Smooth muscle cell (in vitro differentiated cells): ENCODE results near the gene UST. TPM values are rescaled to one million over a fixed set of nuclear protein-coding genes. Genes with fewer than 3 reads are reported as not detected.

Experiments used
- DNase-seq: peaks from one replicate; lab custom pipeline; 2025; ENCODE audit not compliant: unreplicated experiment; lab: John Stamatoyannopoulos, UW
- H2AFZ ChIP-seq: fragments of 200-600 bp; sonication (generic); 2 replicates; pipeline ENCODE4 v1.6.0; 2016; ENCODE audit warnings: antibody characterized with exemption, low read depth, mild to moderate bottlenecking
- H3F3A ChIP-seq: fragments of 200-600 bp; sonication (generic); 2 replicates; pipeline ENCODE4 v1.6.0; 2017; ENCODE audit warnings: antibody characterized with exemption, low read depth
- H3K27ac ChIP-seq: fragments of 200-600 bp; sonication (generic); 2 replicates; pipeline ENCODE4 v1.5.1; 2016; ENCODE audit warnings: low read depth, mild to moderate bottlenecking
- H3K27me3 ChIP-seq: fragments of 200-600 bp; sonication (generic); 2 replicates; pipeline ENCODE4 v1.6.1; 2016; ENCODE audit warnings: low read depth, mild to moderate bottlenecking
- H3K36me3 ChIP-seq: fragments of 200-600 bp; sonication (generic); 2 replicates; pipeline ENCODE4 v1.5.1; 2016; ENCODE audit warnings: low read depth
- H3K4me1 ChIP-seq: fragments of 200-600 bp; sonication (generic); 2 replicates; pipeline ENCODE4 v1.5.1; 2016; ENCODE audit warnings: low read depth
- H3K4me2 ChIP-seq: fragments of 200-600 bp; sonication (generic); 2 replicates; pipeline ENCODE4 v1.6.0; 2016; ENCODE audit warnings: mild to moderate bottlenecking
- H3K4me3 ChIP-seq: fragments of 200-600 bp; sonication (generic); 2 replicates; pipeline ENCODE4 v1.5.1; 2016; ENCODE audit warnings: mild to moderate bottlenecking
- H3K79me2 ChIP-seq: fragments of 200-600 bp; sonication (generic); 2 replicates; pipeline ENCODE4 v1.6.0; 2016; ENCODE audit warnings: low read depth, mild to moderate bottlenecking
- H3K9ac ChIP-seq: fragments of 200-600 bp; sonication (generic); 2 replicates; pipeline ENCODE4 v1.6.0; 2016; ENCODE audit warnings: low read depth
- H3K9me3 ChIP-seq: fragments of 200-600 bp; sonication (generic); replicated peaks from 2 replicates; pipeline ENCODE4 v1.5.1; 2016; ENCODE audit warnings: low read depth
- H4K20me1 ChIP-seq: fragments of 200-600 bp; sonication (generic); 2 replicates; pipeline ENCODE4 v1.6.0; 2016; ENCODE audit warnings: low read depth
- WGBS: methylation state at CpG from one replicate; pipeline ENCODE4 v1.1.7; 2016; ENCODE audit warnings: low lambda C conversion rate; 5-methylcytosine and 5-hydroxymethylcytosine counted together
- polyA plus RNA-seq: library from polyadenylated mRNA; unstranded; fragments of >200 nt; fragmentation: Nextera tagmentation; extraction: Ambion mirVana; gene quantifications from 2 replicates; pipeline ENCODE4 v1.2.1, GENCODE V29; 2016
- total RNA-seq: library from RNA; depleted of rRNA; stranded (reverse); fragments of >200 nt; gene quantifications from 2 replicates; pipeline ENCODE4 v1.2.3, GENCODE V29; 2014
- TF ChIP-seq, protein P1 (sequence below): fragments of 200-600 bp; sonication (generic); IDR thresholded peaks from 2 replicates; pipeline ENCODE4 v1.5.1; 2017; ENCODE audit warnings: borderline replicate concordance, mild to moderate bottlenecking, antibody characterized with exemption; ENCODE audit not compliant: insufficient read depth, poor library complexity, severe bottlenecking

Gene UST
- total and polyA plus RNA-seq, 2 experiments from 2014 or later: 16.1 to 19.5 TPM

DNA sequence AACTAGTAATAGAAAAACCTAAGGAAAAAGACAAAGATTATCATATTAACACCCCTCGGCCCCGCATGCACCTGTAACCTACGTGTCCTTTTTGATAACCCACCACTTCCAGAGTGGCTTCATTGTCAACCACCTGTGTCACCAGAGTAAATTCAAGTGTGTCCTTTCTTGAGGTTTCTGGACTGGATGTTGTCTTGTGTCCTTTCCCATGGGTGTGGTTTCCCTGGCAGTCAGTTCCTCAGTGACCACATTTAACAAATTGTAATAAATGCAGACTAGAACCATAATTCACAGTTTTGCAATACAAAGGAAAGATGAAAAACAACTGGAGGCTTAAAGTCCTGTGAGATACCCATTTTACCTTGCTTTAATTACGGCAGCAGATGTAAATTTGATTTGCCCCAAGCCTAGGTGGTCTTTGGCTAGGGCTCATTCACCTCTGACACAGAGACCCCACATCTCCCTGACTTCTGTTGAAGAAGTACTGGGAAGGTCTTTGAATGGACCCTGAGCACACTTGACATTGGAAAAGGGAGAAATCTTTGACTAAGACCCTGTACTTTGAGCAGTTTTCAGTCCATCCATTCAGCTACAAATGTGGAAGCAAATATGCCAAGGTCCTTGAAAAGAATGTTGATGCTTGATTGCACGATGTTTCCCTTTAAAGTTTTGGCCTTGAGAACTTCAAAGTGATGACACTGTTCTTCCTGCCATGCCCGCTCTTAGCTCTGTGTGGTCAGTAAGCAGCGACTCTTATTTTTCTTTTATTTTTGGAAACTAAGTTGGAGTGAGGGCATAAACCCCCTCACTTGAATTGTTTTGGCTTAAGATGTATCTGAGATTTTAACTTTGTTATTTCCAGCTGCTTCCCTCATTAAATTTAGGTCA lies 232.4 kb downstream of the UST start:
- no peak for DNase-seq
- Histone ChIP-seq H3K4me2 (no peak overlapping the region), H4K20me1 (no peaks in the 10 kb centered on the region), H3K4me3 (no peak overlapping the region), H3K27ac (no peak overlapping the region), H3K9ac (no peak overlapping the region), H3K27me3 (no peaks in the 10 kb centered on the region), H3F3A (no peaks in the 10 kb centered on the region), H2AFZ (no peak overlapping the region), H3K36me3 (no peaks in the 10 kb centered on the region), H3K79me2 (no peaks in the 10 kb centered on the region), H3K4me1 (no peaks in the 10 kb centered on the region), H3K9me3 (no peaks in the 10 kb centered on the region)
- TF ChIP-seq, protein P1, sequence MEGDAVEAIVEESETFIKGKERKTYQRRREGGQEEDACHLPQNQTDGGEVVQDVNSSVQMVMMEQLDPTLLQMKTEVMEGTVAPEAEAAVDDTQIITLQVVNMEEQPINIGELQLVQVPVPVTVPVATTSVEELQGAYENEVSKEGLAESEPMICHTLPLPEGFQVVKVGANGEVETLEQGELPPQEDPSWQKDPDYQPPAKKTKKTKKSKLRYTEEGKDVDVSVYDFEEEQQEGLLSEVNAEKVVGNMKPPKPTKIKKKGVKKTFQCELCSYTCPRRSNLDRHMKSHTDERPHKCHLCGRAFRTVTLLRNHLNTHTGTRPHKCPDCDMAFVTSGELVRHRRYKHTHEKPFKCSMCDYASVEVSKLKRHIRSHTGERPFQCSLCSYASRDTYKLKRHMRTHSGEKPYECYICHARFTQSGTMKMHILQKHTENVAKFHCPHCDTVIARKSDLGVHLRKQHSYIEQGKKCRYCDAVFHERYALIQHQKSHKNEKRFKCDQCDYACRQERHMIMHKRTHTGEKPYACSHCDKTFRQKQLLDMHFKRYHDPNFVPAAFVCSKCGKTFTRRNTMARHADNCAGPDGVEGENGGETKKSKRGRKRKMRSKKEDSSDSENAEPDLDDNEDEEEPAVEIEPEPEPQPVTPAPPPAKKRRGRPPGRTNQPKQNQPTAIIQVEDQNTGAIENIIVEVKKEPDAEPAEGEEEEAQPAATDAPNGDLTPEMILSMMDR: no peak
- WGBS: 80% methylated on average over 7 of the region's 7 CpGs

DNA sequence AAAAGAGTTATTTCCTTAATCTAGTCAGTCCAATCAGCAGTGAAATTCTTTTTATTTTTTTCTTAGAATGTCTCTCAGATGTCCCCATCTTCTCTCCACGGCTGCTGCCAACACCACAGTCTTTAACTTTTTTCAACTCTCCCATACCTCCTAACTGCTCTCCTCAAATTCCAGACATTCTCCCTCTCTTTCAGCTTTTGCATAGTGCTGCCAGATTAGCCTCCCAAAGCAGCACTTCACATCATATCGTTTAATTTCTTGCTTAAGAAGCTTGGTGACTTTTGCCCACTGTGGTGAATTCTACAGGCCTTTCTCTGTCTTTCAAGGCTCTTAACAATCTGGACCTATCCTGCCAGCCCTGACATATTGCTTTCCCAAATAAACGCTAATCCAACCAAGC lies 233.4 kb downstream of the UST start:
- Histone ChIP-seq H3K4me2 (no peak overlapping the region), H3K4me1 (no peaks in the 10 kb centered on the region), H2AFZ (no peak overlapping the region), H3K9me3 (no peaks in the 10 kb centered on the region), H3K79me2 (no peaks in the 10 kb centered on the region), H3K27ac (no peak overlapping the region), H3K4me3 (no peak overlapping the region), H3K36me3 (no peaks in the 10 kb centered on the region), H4K20me1 (no peaks in the 10 kb centered on the region), H3F3A (no peaks in the 10 kb centered on the region), H3K9ac (no peak overlapping the region), H3K27me3 (no peaks in the 10 kb centered on the region)
- WGBS: 79% methylated on average over 3 of the region's 3 CpGs
- DNase-seq: no peak
- TF ChIP-seq, protein P1: no peak

DNA sequence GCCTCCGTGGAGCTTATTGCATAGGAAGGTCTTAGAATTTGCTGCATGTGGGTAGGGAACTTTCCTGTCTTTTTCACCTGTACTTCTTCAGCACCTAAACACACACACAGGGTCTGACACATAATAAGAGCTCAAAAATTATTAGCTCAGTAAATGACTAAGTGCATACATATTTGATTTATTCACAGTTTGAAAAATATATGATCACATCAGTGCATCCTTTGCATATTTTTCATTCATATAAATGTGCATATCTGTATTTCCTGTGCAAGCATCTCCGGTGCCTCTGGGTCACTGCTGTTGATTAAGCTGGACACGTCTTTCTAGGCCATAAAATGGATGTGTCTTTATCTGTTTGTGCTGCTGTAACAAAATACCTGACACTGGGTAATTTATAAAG lies 234.7 kb downstream of the UST start:
- Histone ChIP-seq H2AFZ (no peak overlapping the region), H3K27me3 (no peaks in the 10 kb centered on the region), H3K36me3 (no peaks in the 10 kb centered on the region), H3K27ac (no peak overlapping the region), H3K9me3 (no peaks in the 10 kb centered on the region), H3K4me3 (no peak overlapping the region), H3K4me2 (no peak overlapping the region), H4K20me1 (no peaks in the 10 kb centered on the region), H3F3A (no peaks in the 10 kb centered on the region), H3K4me1 (no peaks in the 10 kb centered on the region), H3K79me2 (no peaks in the 10 kb centered on the region), H3K9ac (no peak overlapping the region)
- WGBS: 89% methylated on average over 3 of the region's 3 CpGs
- no peak for DNase-seq
- TF ChIP-seq, protein P1: no peak
